Uterus (tissue), 4 donors: ENCODE results near the gene TRIP6. TPM values are rescaled to one million over a fixed set of nuclear protein-coding genes. Genes with fewer than 3 reads are reported as not detected.

Experiments used
- DNase-seq, 2 donors: peaks; one replicate each; pipeline ENCODE4 v3.0.0-alpha.2; 2019 to 2020
- H3K27ac ChIP-seq, 2 donors: fragments of 200-600 bp; sonication (generic); 1 replicate in 1 of 2; 2 replicates in 1 of 2; pipeline ENCODE4 v1.5.1; 2016 to 2018
- H3K27me3 ChIP-seq, 2 donors: fragments of 200-600 bp; sonication (generic); one replicate each; pipeline ENCODE4 v1.5.1; 2018 to 2019; ENCODE audit warnings: control low read depth in 1 of 2
- H3K36me3 ChIP-seq, 2 donors: fragments of 200-600 bp; sonication (generic); one replicate each; pipeline ENCODE4 v1.5.1; 2019; ENCODE audit warnings: control low read depth in 1 of 2
- H3K4me1 ChIP-seq, 2 donors: fragments of 200-600 bp; sonication (generic); one replicate each; pipeline ENCODE4 v1.5.1; 2018 to 2019; ENCODE audit warnings: control low read depth in 1 of 2
- H3K4me3 ChIP-seq, 2 donors: fragments of 200-600 bp; sonication (generic); 1 replicate in 1 of 2; 2 replicates in 1 of 2; pipeline ENCODE4 v1.5.1; 2018 to 2019; ENCODE audit warnings: mild to moderate bottlenecking in 1 of 2
- H3K9me3 ChIP-seq, 2 donors: fragments of 200-600 bp; sonication (generic); one replicate each; pipeline ENCODE4 v1.5.1; 2019; ENCODE audit warnings: control low read depth in 1 of 2
- POLR2A ChIP-seq, 2 donors: fragments of 450-650 bp; IDR thresholded peaks; one replicate each; pipeline ENCODE4 v1.6.1; 2016; ENCODE audit warnings: antibody characterized with exemption in 2 of 2, mild to moderate bottlenecking in 1 of 2, moderate library complexity in 1 of 2
- intact Hi-C: fragments of 100-400 bp; cut with DNase I; formaldehyde crosslinking; loops from one replicate; pipeline ENCODE4 v1.15.1; 2023; ENCODE audit warnings: low total_unique reads
- total RNA-seq, 4 donors: library from RNA; depleted of rRNA in 3 of 4; stranded (reverse); fragments of >200 nt in 3 of 4; gene quantifications; one replicate each; pipeline versions ENCODE4 v1.1.0 to v1.2.4, GENCODE V29; 2014 to 2023
- TF ChIP-seq, protein P1 (sequence below), 4 experiments: fragments of 200-600 bp in 2 of 4; fragments of 450-650 bp in 2 of 4; sonication (generic) in 2 of 4; IDR thresholded peaks; one replicate each; pipeline ENCODE4 v1.5.1; 2016 to 2019; ENCODE audit warnings: antibody characterized with exemption in 4 of 4, mild to moderate bottlenecking in 2 of 4, moderate library complexity in 1 of 4
- donor health status: DM: yes; HTN: yes; CAD: no.

The TRIP6 gene
- total RNA-seq, 4 donors from 2014 or later, result 26.2 to 105 (median 61.6) TPM

DNA sequence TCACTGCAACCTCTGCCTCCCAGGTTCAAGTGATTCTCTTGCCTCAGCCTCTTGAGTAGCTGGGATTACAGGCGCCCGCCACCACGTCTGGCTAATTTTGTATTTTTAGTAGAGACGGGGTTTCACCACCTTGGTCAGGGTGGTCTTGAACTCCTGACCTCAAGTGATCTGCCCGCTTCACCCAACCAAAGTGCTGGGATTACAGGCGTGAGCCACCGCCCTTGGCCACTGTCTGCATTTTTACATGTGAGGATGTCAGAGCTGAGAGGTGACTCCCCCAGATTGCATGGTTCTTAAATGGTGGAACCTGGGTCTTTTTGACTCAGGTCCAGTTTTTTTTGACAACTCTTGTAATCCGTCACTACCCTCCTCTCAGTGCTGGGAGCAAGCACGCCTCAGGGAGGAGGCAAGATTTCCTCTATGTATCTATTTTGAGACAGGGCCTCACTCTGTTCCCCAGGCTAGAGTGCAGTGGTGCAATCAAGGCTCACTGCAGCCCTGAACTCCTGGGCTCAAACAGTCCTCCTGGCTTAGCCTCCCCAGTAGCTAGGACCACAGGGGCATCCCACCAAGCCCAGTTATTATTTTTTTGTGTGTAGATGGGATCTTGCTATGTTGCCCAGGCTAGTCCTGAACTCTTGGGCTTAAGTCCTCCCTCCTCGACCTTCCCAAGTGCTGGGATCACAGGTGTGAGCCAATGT, 6.6 kb downstream of the TRIP6 start:
- Histone ChIP-seq H3K27ac (peak overlapping the region; percentile 97 to 99), H3K27me3 (no peaks in the 10 kb centered on the region), H3K4me3 (peak overlapping the region; percentile 87 to 98), H3K36me3 (no peaks in the 10 kb centered on the region), H3K4me1 (peaks cover 0 to 15% of the 10 kb centered on the region in 2 donors), H3K9me3 (no peaks in the 10 kb centered on the region)
- no peak for DNase-seq
- TF ChIP-seq, protein P1, sequence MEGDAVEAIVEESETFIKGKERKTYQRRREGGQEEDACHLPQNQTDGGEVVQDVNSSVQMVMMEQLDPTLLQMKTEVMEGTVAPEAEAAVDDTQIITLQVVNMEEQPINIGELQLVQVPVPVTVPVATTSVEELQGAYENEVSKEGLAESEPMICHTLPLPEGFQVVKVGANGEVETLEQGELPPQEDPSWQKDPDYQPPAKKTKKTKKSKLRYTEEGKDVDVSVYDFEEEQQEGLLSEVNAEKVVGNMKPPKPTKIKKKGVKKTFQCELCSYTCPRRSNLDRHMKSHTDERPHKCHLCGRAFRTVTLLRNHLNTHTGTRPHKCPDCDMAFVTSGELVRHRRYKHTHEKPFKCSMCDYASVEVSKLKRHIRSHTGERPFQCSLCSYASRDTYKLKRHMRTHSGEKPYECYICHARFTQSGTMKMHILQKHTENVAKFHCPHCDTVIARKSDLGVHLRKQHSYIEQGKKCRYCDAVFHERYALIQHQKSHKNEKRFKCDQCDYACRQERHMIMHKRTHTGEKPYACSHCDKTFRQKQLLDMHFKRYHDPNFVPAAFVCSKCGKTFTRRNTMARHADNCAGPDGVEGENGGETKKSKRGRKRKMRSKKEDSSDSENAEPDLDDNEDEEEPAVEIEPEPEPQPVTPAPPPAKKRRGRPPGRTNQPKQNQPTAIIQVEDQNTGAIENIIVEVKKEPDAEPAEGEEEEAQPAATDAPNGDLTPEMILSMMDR (IDR thresholded peaks at IDR 0.05), result no peak
- TF ChIP-seq POLR2A (IDR thresholded peaks at IDR 0.05), result no peak
- intact Hi-C loops, result no loop called here

DNA sequence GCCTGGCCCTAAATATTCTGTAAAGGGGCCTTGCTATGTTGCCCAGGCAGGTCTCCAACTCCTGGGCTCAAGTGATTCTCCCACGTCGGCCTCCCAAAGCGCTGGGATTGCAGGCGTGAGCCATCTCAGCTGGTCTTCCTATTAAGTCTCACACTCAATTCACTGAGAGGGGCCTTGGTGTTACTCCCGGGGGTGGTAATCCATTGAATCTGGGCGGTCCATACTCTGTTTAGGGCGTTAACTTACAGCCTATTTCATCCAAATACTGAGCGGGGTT, 7.1 kb downstream of the TRIP6 start:
- Histone ChIP-seq H3K27me3 (no peaks in the 10 kb centered on the region), H3K4me1 (peaks cover 0 to 13% of the 10 kb centered on the region in 2 donors), H3K9me3 (no peaks in the 10 kb centered on the region), H3K27ac (peak overlapping the region; percentile 97 to 99), H3K36me3 (no peaks in the 10 kb centered on the region), H3K4me3 (peak overlapping the region; percentile 87 to 98)
- DNase-seq, result no peak
- TF ChIP-seq, protein P1 (IDR thresholded peaks at IDR 0.05), result no peak
- TF ChIP-seq POLR2A (IDR thresholded peaks at IDR 0.05), result no peak
- intact Hi-C loops, result no loop called here

DNA sequence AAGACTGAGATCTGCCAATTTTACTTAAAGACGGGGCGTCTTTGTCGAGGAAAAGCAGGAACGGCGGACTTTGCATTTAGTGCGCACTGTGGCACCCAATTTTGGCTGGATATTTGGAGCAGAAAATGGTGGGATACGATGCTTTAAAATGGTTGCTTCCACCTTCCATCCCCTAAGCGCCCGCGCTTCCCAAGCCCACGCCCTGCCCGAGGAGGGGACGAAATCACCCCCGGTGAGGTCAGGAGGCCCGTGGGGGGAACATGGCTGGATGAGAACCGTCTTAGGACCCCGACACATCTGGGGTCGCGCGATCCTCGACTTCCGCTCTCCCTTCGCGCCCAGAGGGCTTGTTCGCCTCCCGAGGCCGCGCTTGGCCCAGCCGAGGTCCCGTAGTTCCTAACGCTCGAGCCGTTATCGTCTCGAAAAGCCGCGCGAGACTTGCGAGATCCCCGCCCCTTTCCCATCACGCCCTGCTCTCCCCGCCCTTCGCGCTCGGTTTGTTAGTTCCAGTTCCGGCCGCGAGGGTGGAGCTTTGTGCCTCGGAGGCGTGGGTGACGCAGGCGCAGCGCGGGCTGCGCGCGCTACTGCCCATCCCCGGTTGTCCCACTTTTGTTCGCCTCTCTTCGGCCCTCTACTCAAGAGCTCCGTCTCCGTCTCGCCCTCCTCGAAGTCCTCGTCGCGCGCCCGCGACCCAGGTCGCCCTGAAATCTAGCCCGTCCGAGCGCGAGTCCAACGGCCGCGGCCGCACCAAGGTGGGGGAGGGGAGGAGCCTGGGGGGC, 7.6 kb downstream of the TRIP6 start, which contains the start of gene SRRT:
TSS of gene SRRT (plus strand) at position 527 of the 779 bp plus-strand sequence. CDS start 488 bp downstream, outside the sequence.
- peak; percentile 99 for DNase-seq
- Histone ChIP-seq H3K27ac (peak within 1 kb of the TSS; percentile 97 to 99), H3K27me3 (no peaks in the 10 kb centered on the region), H3K9me3 (no peaks in the 10 kb centered on the region), H3K4me1 (peaks cover 0 to 13% of the 10 kb centered on the region in 2 donors), H3K4me3 (peak within 1 kb of the TSS; percentile 87 to 98), H3K36me3 (no peaks in the 10 kb centered on the region)
- TF ChIP-seq, protein P1 (IDR thresholded peaks at IDR 0.05), result peak; percentile 24 to 89 (median 54)
- TF ChIP-seq POLR2A (IDR thresholded peaks at IDR 0.05), result peak; percentile 86 to 98
- intact Hi-C loops, result no loop called here

DNA sequence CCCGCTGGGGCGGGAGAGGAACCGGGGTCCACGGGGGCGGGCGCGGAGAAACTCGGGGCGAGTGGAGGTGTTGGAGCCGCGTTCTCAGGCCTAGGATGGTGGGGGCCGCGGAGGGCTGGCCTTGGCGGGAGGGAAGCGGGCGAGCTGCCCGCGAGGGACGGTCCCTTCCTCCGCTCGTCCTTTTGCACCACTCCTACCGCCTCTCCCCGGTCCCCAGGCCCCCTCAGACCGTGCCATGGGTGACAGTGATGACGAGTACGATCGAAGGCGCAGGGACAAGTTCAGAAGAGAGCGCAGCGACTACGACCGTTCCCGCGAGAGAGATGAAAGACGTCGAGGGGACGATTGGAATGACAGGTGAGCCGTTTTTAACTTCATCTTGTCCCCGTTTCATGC, 8.2 kb downstream of the TRIP6 start:
- no peak for TF ChIP-seq POLR2A (IDR thresholded peaks at IDR 0.05)
- TF ChIP-seq, protein P1 (IDR thresholded peaks at IDR 0.05), result no peak
- no peaks in the 10 kb centered on the region for H3K9me3 ChIP-seq
- no peaks in the 10 kb centered on the region for H3K27me3 ChIP-seq
- DNase-seq, result no peak
- intact Hi-C loops, result no loop called here
- peak overlapping the region; percentile 87 to 98 for H3K4me3 ChIP-seq
- H3K27ac ChIP-seq, result peak overlapping the region; percentile 97 to 99
- peaks cover 0 to 13% of the 10 kb centered on the region in 2 donors for H3K4me1 ChIP-seq
- no peaks in the 10 kb centered on the region for H3K36me3 ChIP-seq

DNA sequence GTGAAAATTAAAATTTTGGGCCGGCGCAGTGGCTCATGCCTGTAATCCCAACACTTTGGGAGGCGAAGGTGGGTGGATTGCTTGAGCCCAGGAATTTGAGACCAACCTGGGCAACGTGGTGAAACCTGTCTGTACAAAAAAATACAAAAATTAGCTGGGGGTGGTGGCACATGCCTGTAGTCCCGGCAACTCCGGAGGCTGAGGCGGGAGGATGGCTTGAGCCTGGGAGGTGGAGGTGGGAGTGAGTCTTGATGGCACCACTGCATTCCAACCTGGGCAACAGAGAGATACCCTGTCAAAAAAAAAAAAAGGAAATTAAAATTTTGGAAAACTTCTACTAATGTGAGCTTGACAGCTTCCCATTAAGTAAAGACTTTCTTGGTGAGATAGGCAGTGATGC, 10.8 kb downstream of the TRIP6 start:
- Histone ChIP-seq H3K27ac (no peak overlapping the region), H3K4me3 (no peak overlapping the region), H3K4me1 (peaks cover 0 to 13% of the 10 kb centered on the region in 2 donors), H3K9me3 (no peaks in the 10 kb centered on the region), H3K27me3 (no peaks in the 10 kb centered on the region), H3K36me3 (no peaks in the 10 kb centered on the region)
- no peak for DNase-seq
- no peak for TF ChIP-seq POLR2A (IDR thresholded peaks at IDR 0.05)
- TF ChIP-seq, protein P1 (IDR thresholded peaks at IDR 0.05), result no peak
- intact Hi-C loops, result no loop called here
